Activated CD4-positive, CD25-positive, alpha-beta regulatory T cell treated with anti-CD3 and anti-CD28 coated beads, Interleukin-2, amount 50 U/mL, for 72 hours (primary cell): ENCODE data around the gene ABCA1.
"Not testable (repeated sequence)": the region's sequence is repeated elsewhere in the genome, so short reads cannot be mapped to it uniquely, and the experiment has no call there.

Source experiments
- DNase-seq: peaks from one replicate; pipeline ENCODE4 v3.0.0; 2021

The ABCA1 gene

GRCh38 chr9:104944356-104944755 is 16.4 kb upstream of the ABCA1 start:
- no peak for DNase-seq

DNA sequence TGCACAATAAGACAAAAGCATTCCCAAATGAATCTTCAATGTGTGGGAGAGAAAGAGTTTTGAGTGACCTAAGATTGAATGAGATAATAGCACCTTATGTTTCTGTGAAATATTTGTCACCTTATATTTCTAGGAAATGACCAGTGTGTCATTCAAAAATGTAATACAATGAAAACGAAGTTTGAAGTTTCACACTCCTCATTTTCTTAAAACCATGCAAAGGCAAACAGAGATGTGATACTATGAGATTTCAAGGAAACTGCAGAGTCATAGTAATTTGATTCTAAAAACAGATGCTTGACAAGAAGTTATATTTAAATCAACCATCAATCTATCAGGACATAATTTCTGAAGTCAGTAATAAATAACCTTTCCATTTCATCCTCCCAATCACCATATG is 13.6 kb upstream of the ABCA1 start:
- DNase-seq = no peak

DNA sequence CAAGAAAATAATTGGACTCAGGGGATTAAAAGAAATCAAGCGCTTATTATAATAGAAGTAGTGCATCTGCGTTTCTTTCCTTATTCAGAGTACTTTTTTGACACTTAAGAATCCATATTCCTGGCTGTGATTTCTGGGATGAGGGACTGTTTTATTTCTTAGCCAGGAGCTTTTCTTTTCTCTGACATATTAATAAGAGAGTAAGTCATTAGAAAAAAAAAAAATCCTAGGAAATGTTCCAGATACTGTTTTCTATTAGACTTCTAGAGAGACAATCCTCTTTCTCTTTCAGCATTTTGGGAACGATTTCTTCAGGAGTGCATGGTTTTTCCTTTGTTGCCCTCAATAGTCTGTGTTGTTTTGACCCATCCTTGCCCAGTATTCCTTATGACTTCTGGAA is 8.3 kb upstream of the ABCA1 start:
- DNase-seq = no peak

GRCh38 chr9:104935501-104935810 is 7.5 kb upstream of the ABCA1 start:
- not testable (repeated sequence) for DNase-seq

DNA sequence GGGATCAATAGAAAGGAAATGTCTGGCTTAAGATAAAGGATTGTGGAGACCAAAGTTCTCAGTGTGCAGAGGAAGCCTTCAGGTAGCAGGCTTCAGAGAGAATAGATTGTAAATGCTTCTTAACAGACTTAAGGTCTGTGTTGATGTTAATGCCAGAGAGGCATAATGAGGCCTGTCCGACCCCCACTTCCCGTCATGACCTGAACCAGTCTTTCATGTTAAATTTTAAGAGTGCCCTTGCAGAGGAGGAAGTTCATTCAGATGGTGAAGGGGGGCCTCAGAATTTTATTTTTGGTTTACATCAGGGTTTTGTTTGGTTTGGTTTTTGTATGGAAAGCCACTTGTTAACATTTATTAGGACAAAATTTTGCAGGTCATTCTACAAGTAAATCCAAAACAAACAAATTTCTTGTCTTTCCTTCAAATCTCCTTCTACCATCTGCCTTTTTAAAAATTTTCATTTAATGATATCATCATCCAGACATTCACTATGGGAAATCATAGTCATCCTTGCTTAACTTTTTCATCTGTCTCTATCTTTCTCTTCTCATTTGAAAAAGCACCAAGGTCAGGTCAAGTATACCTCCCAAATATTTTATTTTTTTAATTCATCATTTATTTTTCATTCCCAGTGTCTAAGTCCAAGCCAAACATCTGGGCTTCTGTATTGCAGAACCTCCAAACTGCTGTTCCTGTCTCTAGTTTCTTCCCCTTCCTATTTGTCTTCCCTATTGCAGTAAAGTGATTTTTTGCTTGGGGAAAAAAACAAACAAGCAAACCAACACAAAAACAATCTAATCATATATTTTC is 6.9 kb upstream of the ABCA1 start:
- no peak for DNase-seq

- not testable (repeated sequence) for DNase-seq
These were observed 5.1 kb upstream of the ABCA1 start for GRCh38 chr9:104933091-104933490.

GRCh38 chr9:104931256-104931655 is 3.3 kb upstream of the ABCA1 start:
- no peak for DNase-seq

- DNase-seq = peak; percentile 40
These were observed 591 bp downstream of the ABCA1 start for GRCh38 chr9:104927216-104927911.

- DNase-seq = no peak
These were observed 4.2 kb downstream of the ABCA1 start for GRCh38 chr9:104923740-104924139.

DNA sequence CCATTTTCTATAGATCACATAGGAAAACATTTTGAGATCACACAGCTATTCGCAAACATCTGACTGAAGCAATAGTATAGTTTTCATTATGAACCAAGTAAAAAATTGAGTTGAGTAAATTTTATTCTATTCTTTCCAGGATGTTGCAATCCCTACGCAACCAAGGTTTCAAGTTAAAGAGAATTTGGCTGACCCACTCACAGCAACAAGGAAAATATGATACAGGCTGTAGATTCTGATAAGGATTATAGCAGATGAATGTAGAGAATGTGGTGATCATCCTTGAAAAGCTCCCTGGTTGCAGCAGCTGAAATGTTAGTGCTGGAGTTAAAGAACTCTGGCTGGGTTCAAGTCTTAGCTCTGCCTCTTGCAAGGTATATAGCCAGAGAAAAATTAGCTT is 4.7 kb downstream of the ABCA1 start:
- DNase-seq = no peak

GRCh38 chr9:104922748-104923147 is 5.2 kb downstream of the ABCA1 start:
- DNase-seq = not testable (repeated sequence)

DNA sequence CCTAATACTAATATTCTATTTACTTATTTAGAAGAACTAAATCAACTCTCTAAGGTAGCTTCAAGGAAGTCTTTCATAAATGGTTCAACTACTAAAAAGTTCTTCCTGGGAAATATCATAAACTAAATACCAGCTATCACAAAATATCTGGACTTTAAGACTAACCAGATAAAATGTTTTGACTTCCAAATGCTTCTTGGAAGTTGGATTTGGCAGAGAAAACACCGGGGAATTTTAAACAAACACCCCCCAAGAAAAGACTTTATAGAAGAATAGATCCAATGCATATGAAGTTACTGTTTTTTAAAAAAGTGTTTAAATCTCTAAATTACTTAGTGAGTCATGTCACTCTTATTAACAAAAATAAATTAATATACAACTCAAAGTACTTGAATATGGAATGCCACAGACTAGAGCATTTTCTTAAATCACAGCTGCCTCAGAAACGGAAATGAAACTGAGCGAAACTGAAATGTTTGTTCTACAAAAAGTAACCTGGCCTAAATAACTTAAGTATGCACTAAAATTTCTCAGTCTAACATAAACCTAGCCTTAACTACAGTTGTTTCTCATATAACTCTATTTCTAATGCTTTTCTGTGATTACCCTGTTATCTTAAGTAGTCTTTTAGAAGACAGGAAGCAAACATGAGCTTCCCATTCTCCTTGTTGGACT is 6.8 kb downstream of the ABCA1 start:
- no peak for DNase-seq

DNA sequence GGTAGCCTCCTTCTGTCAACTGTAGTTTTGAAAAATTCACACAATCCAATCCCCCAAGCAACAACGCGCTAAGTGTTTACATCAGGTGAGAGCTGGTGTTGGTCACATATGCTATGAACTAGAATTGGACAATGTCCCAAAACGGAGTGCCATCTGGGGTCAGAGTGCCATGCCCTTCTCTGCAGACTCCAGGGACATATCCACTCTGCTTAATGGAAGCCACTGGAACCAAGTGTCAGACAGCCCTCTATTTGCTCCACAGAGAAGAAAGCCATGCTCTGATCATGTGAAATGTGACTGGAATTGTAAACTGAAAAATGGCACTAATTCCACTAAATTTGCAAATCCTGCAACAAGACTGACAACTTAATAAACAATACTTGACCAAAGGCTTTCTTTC is 12.2 kb downstream of the ABCA1 start:
- DNase-seq = no peak

DNA sequence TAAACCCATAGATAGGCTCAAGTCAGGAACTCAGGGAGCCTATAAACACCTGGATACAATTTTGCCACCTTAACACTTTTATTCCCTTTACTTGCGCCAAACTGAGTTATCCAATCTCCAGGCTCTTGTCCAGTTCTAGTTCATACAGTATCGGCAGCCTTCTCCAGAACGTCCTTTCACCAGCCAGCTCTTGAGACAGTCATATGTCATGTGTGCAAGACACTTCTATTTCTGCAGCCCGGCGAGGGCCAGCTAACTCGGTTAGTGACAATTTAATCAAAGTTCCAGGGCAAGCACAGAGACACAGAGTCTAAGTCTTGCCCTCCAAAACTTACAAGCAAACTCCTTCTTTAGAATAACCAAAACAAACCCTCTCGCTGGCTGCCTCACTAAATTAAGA is 12.9 kb downstream of the ABCA1 start:
- no peak for DNase-seq

- no peak for DNase-seq
These were observed 13.5 kb downstream of the ABCA1 start for GRCh38 chr9:104914466-104914865.

DNA sequence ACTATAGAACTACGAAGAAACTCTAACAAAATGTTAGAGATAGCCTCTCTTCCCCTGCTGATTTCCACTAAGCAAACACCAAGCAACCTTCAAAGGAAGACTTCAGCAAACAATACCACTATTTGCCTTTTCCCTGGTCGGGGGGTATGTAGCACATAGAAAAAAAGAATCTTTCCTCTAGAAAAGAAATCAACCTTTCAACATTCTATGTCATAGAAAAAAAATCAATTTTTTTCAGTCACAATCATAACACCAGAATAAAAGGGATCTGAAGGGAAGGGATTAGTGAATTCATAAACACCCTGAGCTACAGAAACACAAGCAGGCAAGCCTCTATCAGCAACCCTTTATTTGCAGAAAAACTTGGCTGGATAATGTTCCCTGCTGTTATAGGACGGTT is 15.3 kb downstream of the ABCA1 start:
- DNase-seq = no peak

- no peak for DNase-seq
These were observed 16.8 kb downstream of the ABCA1 start for GRCh38 chr9:104911032-104911607.

GRCh38 chr9:104907278-104907951 is 20.5 kb downstream of the ABCA1 start:
- no peak for DNase-seq

DNA sequence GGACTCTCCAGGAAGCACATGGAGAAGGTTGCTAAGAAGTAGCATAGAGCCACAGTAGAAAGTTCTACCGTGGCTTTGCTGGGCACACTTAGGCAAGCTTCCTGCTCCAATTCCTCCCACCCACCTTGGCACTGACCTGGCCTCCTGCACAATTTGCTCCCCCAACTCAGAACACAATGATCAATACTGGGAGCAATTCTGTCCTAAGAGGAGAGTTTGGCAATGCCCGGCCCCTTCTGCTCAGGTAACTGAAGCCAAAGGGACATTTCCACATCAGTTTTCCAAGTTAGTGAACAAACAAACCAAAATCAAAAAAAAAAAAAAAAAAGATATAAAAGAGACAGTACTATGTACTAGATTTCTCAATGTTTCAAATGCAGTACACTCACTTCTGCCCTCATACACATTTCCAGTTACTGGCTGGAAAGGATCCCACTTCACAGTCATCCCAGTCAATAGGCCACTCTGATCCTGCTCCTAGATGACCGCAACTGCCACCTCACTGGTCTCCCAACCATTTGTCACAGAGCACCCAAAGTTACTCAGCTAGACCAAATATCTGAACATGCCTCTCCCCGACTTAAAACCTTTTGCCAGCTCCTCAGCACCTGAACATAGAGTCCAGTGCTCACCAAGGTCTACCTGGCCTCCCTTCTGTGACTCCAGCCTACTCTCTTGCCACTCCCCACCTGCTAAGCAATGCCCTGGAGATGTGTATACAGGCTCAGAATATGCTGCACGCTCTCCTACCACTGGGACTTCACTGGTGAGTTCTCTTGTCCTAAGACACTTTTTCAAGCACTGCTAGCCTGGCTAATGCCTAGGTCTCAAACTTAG is 21.3 kb downstream of the ABCA1 start:
- DNase-seq = no peak

DNA sequence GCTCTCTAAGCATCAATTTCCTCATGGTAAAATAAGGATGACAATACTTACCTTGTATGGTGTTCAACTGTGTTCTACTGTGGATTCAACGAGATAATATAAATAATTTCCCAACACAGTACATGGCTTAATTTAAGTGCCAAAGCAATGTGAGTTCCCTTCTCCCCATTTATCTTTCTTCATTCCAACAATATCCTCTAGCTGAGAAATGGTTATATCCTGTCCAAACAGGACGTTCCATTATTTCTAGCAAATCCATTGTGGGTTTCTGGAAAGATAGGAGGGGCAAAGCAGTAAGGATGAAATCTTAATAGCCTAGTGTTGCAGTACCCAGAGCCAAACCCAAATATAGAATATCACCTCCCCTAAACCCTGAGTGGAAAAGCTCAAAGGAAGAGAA is 22.0 kb downstream of the ABCA1 start:
- no peak for DNase-seq

GRCh38 chr9:104905153-104905901 is 22.6 kb downstream of the ABCA1 start:
- no peak for DNase-seq
